HG02870 (cell line): ENCODE measurements around the gene PCSK6.
"Not testable (repeated sequence)": the region's sequence is repeated elsewhere in the genome, so short reads cannot be mapped to it uniquely, and the experiment has no call there.

ENCODE experiments used
- ATAC-seq: cut with Tn5 transposase; IDR thresholded peaks from one replicate; pipeline ENCODE4 v1.9.1; 2021; ENCODE audit warnings: mild to moderate bottlenecking, moderate library complexity; ENCODE audit not compliant: unreplicated experiment

PCSK6 gene

GRCh38 chr15:101435761-101436160, 53.7 kb downstream of the PCSK6 start:
- no peak for ATAC-seq

GRCh38 chr15:101434032-101434920, 55.2 kb downstream of the PCSK6 start:
- no peak for ATAC-seq

GRCh38 chr15:101433396-101433795, 56.1 kb downstream of the PCSK6 start:
- ATAC-seq = no peak

GRCh38 chr15:101432982-101433381, 56.5 kb downstream of the PCSK6 start:
- ATAC-seq = no peak

- no peak for ATAC-seq
These were observed 57.8 kb downstream of the PCSK6 start for GRCh38 chr15:101431748-101432147.

GRCh38 chr15:101431301-101431700, 58.2 kb downstream of the PCSK6 start:
- no peak for ATAC-seq

GRCh38 chr15:101429646-101430045, 59.9 kb downstream of the PCSK6 start:
- ATAC-seq = no peak

GRCh38 chr15:101429191-101429590, 60.3 kb downstream of the PCSK6 start:
- ATAC-seq = no peak

- ATAC-seq = no peak
These were observed 60.7 kb downstream of the PCSK6 start for GRCh38 chr15:101428758-101429157.

GRCh38 chr15:101427606-101428487, 61.7 kb downstream of the PCSK6 start:
- no peak for ATAC-seq

- no peak for ATAC-seq
These were observed 62.7 kb downstream of the PCSK6 start for GRCh38 chr15:101426761-101427333.

- no peak for ATAC-seq
These were observed 63.6 kb downstream of the PCSK6 start for GRCh38 chr15:101425787-101426365.

GRCh38 chr15:101424984-101425383, 64.5 kb downstream of the PCSK6 start:
- no peak for ATAC-seq

- ATAC-seq = no peak
These were observed 69.3 kb downstream of the PCSK6 start for GRCh38 chr15:101420232-101420631.

- not testable (repeated sequence) for ATAC-seq
These were observed 73.0 kb downstream of the PCSK6 start for GRCh38 chr15:101416475-101416874.

- no peak for ATAC-seq
These were observed 76.3 kb downstream of the PCSK6 start for GRCh38 chr15:101413239-101413638.

- ATAC-seq = no peak
These were observed 77.9 kb downstream of the PCSK6 start for GRCh38 chr15:101411581-101411980.

- no peak for ATAC-seq
These were observed 78.4 kb downstream of the PCSK6 start for GRCh38 chr15:101411085-101411484.

- ATAC-seq = no peak
These were observed 78.9 kb downstream of the PCSK6 start for GRCh38 chr15:101410612-101411011.

GRCh38 chr15:101409621-101410020, 79.9 kb downstream of the PCSK6 start:
- no peak for ATAC-seq
